GM12878 (cell line): ENCODE measurements around the gene UBE2Q2. TPM values are rescaled to one million over a fixed set of nuclear protein-coding genes. Genes with fewer than 3 reads are reported as not detected.

Experiments used
- ATAC-seq: fragments of 200-7000 bp; cut with Tn5 transposase; 3 replicates; pipeline ENCODE4 v1.9.1; 2020; ENCODE audit warnings: mild to moderate bottlenecking, moderate library complexity
- BruUV-seq: library from RNA; stranded (reverse); fragments of 400-500 nt; replicated peaks from 2 replicates; lab custom pipeline; 2021; lab: Mats Ljungman, UMichigan
- CTCF ChIA-PET: fragments of 300-600 bp; sonication (Branson Sonifier 250); formaldehyde crosslinking; extraction: SDS; loops from one replicate; lab custom pipeline; 2021; ENCODE audit warnings: inconsistent platforms; lab: Yijun Ruan, JAX
- POLR2A ChIA-PET: fragments of 350-600 bp; formaldehyde crosslinking; extraction: SDS; loops from one replicate; lab custom pipeline; 2021; ENCODE audit warnings: inconsistent platforms; lab: Charles Lee
- RAD21 ChIA-PET: fragments of 300-600 bp; sonication (Branson Sonifier 250); formaldehyde crosslinking; loops from one replicate; lab custom pipeline; 2023; ENCODE audit warnings: antibody characterized with exemption; ENCODE audit not compliant: unreplicated experiment; lab: Charles Lee
- SMC1A ChIA-PET: fragments of 300-600 bp; sonication (Branson Sonifier 250); formaldehyde crosslinking; loops from one replicate; lab custom pipeline; 2023; ENCODE audit not compliant: unreplicated experiment, uncharacterized antibody; lab: Charles Lee
- DNase-seq: peaks from one replicate; pipeline ENCODE4 v3.0.0-alpha.2; 2011; ENCODE audit warnings: low read depth, low spot score
- FAIRE-seq: peaks from 3 replicates; lab custom pipeline; 2011; peaks lifted over from hg19 to GRCh38; lab: Jason Lieb, UNC
- H2AFZ ChIP-seq: 2 replicates; pipeline ENCODE4 v1.6.0; 2011; ENCODE audit warnings: low read depth, low read length, control low read depth; ENCODE audit not compliant: control insufficient read depth
- H3K27ac ChIP-seq: 2 replicates; pipeline ENCODE4 v1.5.1; 2011; ENCODE audit warnings: control low read depth; ENCODE audit not compliant: control insufficient read depth, insufficient read depth
- H3K27me3 ChIP-seq, 2 experiments: replicated peaks in 1 of 2; 2 replicates each; pipeline versions ENCODE4 v1.6.0 to v1.6.1; 2011; ENCODE audit warnings: low read length in 1 of 2; ENCODE audit not compliant: control insufficient read depth in 2 of 2, insufficient read depth in 2 of 2
- H3K36me3 ChIP-seq, 2 experiments: 2 replicates each; pipeline ENCODE4 v1.5.1; 2011; ENCODE audit warnings: low read length in 1 of 2; ENCODE audit not compliant: control insufficient read depth in 2 of 2, insufficient read depth in 2 of 2
- H3K4me1 ChIP-seq: 2 replicates; pipeline ENCODE4 v1.6.1; 2011; ENCODE audit warnings: mild to moderate bottlenecking, low read length, moderate library complexity, mixed read lengths; ENCODE audit not compliant: control insufficient read depth, insufficient read depth
- H3K4me2 ChIP-seq: 2 replicates; pipeline ENCODE4 v1.6.0; 2011; ENCODE audit warnings: control low read depth; ENCODE audit not compliant: control insufficient read depth, insufficient read depth
- H3K4me3 ChIP-seq: fragments of 200-600 bp; sonication (generic); 2 replicates; pipeline ENCODE4 v1.5.1; 2016
- H3K79me2 ChIP-seq: 2 replicates; pipeline ENCODE4 v1.6.0; 2011; ENCODE audit warnings: low read length; ENCODE audit not compliant: control insufficient read depth, insufficient read depth
- H3K9ac ChIP-seq: 2 replicates; pipeline ENCODE4 v1.8.0; 2011; ENCODE audit warnings: low read length, control low read depth, mixed read lengths; ENCODE audit not compliant: control insufficient read depth, insufficient read depth
- H3K9me3 ChIP-seq: replicated peaks from 3 replicates; pipeline ENCODE4 v1.5.1; 2011; ENCODE audit warnings: mild to moderate bottlenecking, low read length; ENCODE audit not compliant: control insufficient read depth, insufficient read depth
- H4K20me1 ChIP-seq: 2 replicates; pipeline ENCODE4 v1.6.0; 2011; ENCODE audit not compliant: control insufficient read depth, insufficient read depth
- ATF2 ChIP-seq: IDR thresholded peaks from 2 replicates; pipeline ENCODE4 v1.6.1; 2012; ENCODE audit warnings: low read length, inconsistent platforms
- ATF3 ChIP-seq: IDR thresholded peaks from 2 replicates; pipeline ENCODE4 v1.6.1; 2011; ENCODE audit warnings: low read depth, mild to moderate bottlenecking, low read length, moderate library complexity, borderline replicate concordance; ENCODE audit errors: extremely low read depth
- ATF7 ChIP-seq: fragments of 450-650 bp; IDR thresholded peaks from 2 replicates; pipeline ENCODE4 v1.6.1; 2016; ENCODE audit warnings: low read depth, mild to moderate bottlenecking
- CBX3 ChIP-seq: fragments of 200-600 bp; sonication (generic); IDR thresholded peaks from 2 replicates; pipeline ENCODE4 v1.6.1; 2016; ENCODE audit warnings: low read depth, borderline replicate concordance
- ELK1 ChIP-seq: IDR thresholded peaks from 2 replicates; pipeline ENCODE4 v1.6.1; 2012; ENCODE audit warnings: low read depth, low read length, improper control_type of control experiment
- GATAD2B ChIP-seq: fragments of 450-650 bp; conservative IDR thresholded peaks from 2 replicates; pipeline ENCODE4 v1.6.1; 2017; ENCODE audit warnings: low read depth, mild to moderate bottlenecking, moderate library complexity
- MAX ChIP-seq: IDR thresholded peaks from 2 replicates; pipeline ENCODE4 v1.6.1; 2012; ENCODE audit warnings: low read depth, low read length, improper control_type of control experiment
- MEF2B ChIP-seq: fragments of 450-650 bp; IDR thresholded peaks from 2 replicates; pipeline ENCODE4 v1.6.1; 2018; ENCODE audit warnings: mild to moderate bottlenecking, moderate library complexity; ENCODE audit not compliant: partially characterized antibody, poor library complexity, severe bottlenecking
- NFIC ChIP-seq: IDR thresholded peaks from 2 replicates; pipeline ENCODE4 v1.6.1; 2012; ENCODE audit warnings: low read depth, mild to moderate bottlenecking, inconsistent platforms, low read length, moderate library complexity
- NR2C1 ChIP-seq: fragments of 450-650 bp; IDR thresholded peaks from 2 replicates; pipeline ENCODE4 v1.6.1; 2017; ENCODE audit warnings: antibody characterized with exemption, mild to moderate bottlenecking, moderate library complexity
- PBX3 ChIP-seq: IDR thresholded peaks from 2 replicates; pipeline ENCODE4 v1.6.1; 2011; ENCODE audit warnings: mild to moderate bottlenecking, low read depth, low read length, moderate library complexity; ENCODE audit not compliant: insufficient replicate concordance
- SMARCA5 ChIP-seq: fragments of 450-650 bp; IDR thresholded peaks from 2 replicates; pipeline ENCODE4 v1.6.1; 2017; ENCODE audit warnings: mild to moderate bottlenecking
- SUPT20H ChIP-seq: IDR thresholded peaks from 2 replicates; pipeline ENCODE4 v1.6.1; 2011; ENCODE audit warnings: low read depth, mild to moderate bottlenecking, low read length, moderate library complexity, borderline replicate concordance; ENCODE audit not compliant: control insufficient read depth
- SUZ12 ChIP-seq: fragments of 200-600 bp; sonication (generic); IDR thresholded peaks from one replicate; pipeline ENCODE4 v1.6.1; 2018; ENCODE audit warnings: antibody characterized with exemption, mild to moderate bottlenecking; ENCODE audit not compliant: unreplicated experiment
- ZBTB33 ChIP-seq: fragments of 450-650 bp; IDR thresholded peaks from 2 replicates; pipeline ENCODE4 v1.6.1; 2017; ENCODE audit warnings: mild to moderate bottlenecking
- ZNF207 ChIP-seq: fragments of 450-650 bp; IDR thresholded peaks from 2 replicates; pipeline ENCODE4 v1.6.1; 2014; ENCODE audit warnings: antibody characterized with exemption, mild to moderate bottlenecking, borderline replicate concordance
- WGBS: methylation state at CpG from one replicate; pipeline ENCODE4 v1.1.6; 2016; ENCODE audit warnings: low lambda C conversion rate; ENCODE audit not compliant: insufficient replicate concordance, insufficient coverage; ENCODE audit errors: missing lambda C conversion rate; 5-methylcytosine and 5-hydroxymethylcytosine counted together
- in situ Hi-C: fragments of 300-500 bp; cut with MboI; formaldehyde crosslinking; loops from 9 replicates; pipeline ENCODE4 v1.14.3; 2018; ENCODE audit warnings: mixed read lengths
- intact Hi-C: fragments of 100-400 bp; cut with micrococcal nuclease; formaldehyde crosslinking; loops from one replicate; pipeline ENCODE4 v1.14.2; 2022; ENCODE audit not compliant: unreplicated experiment
- polyA plus RNA-seq, 11 experiments: library from polyadenylated mRNA; depleted of rRNA in 4 of 11; unstranded in 6 of 11; stranded (reverse) in 5 of 11; fragments of >200 nt; fragmentation: Nextera tagmentation in 4 of 11; fragmentation: Illumina TruSeq in 1 of 11; extraction: Ambion mirVana in 4 of 11; extraction: Trizol in 1 of 11; gene quantifications; 1 replicate in 1 of 11; 2 replicates in 10 of 11; pipeline versions ENCODE4 v1.2.1 to v1.2.3, GENCODE V29; 2011 to 2016; ENCODE audit warnings: inconsistent platforms in 2 of 11, missing spikeins in 2 of 11, low read depth in 1 of 11
- total RNA-seq, 4 experiments: library from RNA; depleted of rRNA in 3 of 4; stranded (reverse); fragments of >200 nt in 3 of 4; fragmentation: Illumina TruSeq in 1 of 4; extraction: Trizol in 1 of 4; gene quantifications; 2 replicates each; pipeline versions ENCODE4 v1.2.1 to v1.2.3, GENCODE V29; 2013 to 2021

Gene UBE2Q2
- total and polyA plus RNA-seq, 10 of the 15 experiments (the other 5 are each of a cell fraction or from before 2014, with no cell fraction given), result 11.1 to 31.9 (median 21.6) TPM

- FAIRE-seq (no peak), DNase-seq (no peak), ATAC-seq (no peak)
- H4K20me1 ChIP-seq, result no peaks in the 10 kb centered on the region
- BruUV-seq, result no TSS peak
- H2AFZ ChIP-seq, result no peak overlapping the region
- no peaks in the 10 kb centered on the region for H3K27me3 ChIP-seq
- H3K79me2 ChIP-seq, result peaks cover 9% of the 10 kb centered on the region
- no peak overlapping the region for H3K4me2 ChIP-seq
- RAD21 ChIA-PET, result interaction anchor here (1.0 to 1.3 kb wide), 2 partner anchors 115 to 216 kb away, joined by 3 to 5 read pairs; no protein-coding TSS in a partner anchor
- peaks cover 7% of the 10 kb centered on the region for H3K4me1 ChIP-seq
- whole genome bisulfite sequencing, result 97% methylated on average over 4 of the region's 4 CpGs
- H3K9ac ChIP-seq, result no peak overlapping the region
- POLR2A ChIA-PET, result no interaction called here
- SMC1A ChIA-PET, result interaction anchor here (0.6 to 1.8 kb wide), 4 partner anchors 17 to 214 kb away, joined by 3 to 8 read pairs (median 3); no protein-coding TSS in a partner anchor
- CTCF ChIA-PET, result interaction anchor here (0.9 to 1.5 kb wide), 6 partner anchors 8 to 227 kb away, joined by 3 to 7 read pairs (median 3); no protein-coding TSS in a partner anchor
- H3K4me3 ChIP-seq, result no peak overlapping the region
- H3K9me3 ChIP-seq, result no peaks in the 10 kb centered on the region
- in situ Hi-C loops, result no loop called here
- intact Hi-C loops, result no loop called here
- H3K27ac ChIP-seq, result no peak overlapping the region
- peaks cover 9 to 13% of the 10 kb centered on the region in 2 experiments; a peak in 3 of 4 replicates for H3K36me3 ChIP-seq
- TF ChIP-seq ATF7, result peak; percentile 21; the same call in 1 of the 2 replicates
- no peak for TF ChIP-seq ZNF207
- TF ChIP-seq ELK1, result no peak
- no peak for TF ChIP-seq ATF3
- no peak for TF ChIP-seq NR2C1
- no peak for TF ChIP-seq CBX3
- TF ChIP-seq SMARCA5, result no peak
- TF ChIP-seq SUPT20H, result no peak
- peak; percentile 50; the same call in 1 of the 2 replicates for TF ChIP-seq ZBTB33
- no peak for TF ChIP-seq NFIC
- TF ChIP-seq GATAD2B, result no peak
- no peak for TF ChIP-seq MEF2B
- no peak for TF ChIP-seq PBX3
- 0 out of 2 replicates have a peak, but pooled peaks have one; percentile 25 for TF ChIP-seq ATF2
- no peak for TF ChIP-seq SUZ12
- no peak for TF ChIP-seq MAX
These were observed 80.5 kb downstream of the UBE2Q2 start for GRCh38 chr15:75923756-75924155.
